Measurements from ENCODE around the gene HLCS.

HLCS gene

DNA sequence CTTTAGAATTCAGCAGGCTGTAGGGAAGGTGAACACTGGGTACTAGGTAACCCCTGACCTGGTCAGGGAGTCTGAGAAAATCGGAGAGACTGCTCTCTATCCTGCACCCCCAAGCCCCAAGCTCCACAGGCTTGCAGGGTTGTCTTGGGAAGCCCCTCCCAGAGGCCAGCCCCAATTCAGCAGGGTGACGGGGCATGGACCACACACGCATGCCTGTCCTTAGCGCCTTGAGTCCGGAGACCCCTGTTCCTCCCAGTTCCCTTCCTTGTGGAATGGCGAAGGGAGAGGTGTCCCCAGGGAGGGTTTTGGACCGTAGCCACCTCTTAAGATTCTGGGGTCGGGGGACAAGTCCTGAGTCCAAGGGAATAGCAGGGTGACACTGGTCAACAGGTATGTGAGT is 116.1 kb downstream of the HLCS start:
- Histone ChIP-seq H3K4me3 (no peak overlapping the region), H3K27ac (no peak overlapping the region)
- TF ChIP-seq, protein P1, sequence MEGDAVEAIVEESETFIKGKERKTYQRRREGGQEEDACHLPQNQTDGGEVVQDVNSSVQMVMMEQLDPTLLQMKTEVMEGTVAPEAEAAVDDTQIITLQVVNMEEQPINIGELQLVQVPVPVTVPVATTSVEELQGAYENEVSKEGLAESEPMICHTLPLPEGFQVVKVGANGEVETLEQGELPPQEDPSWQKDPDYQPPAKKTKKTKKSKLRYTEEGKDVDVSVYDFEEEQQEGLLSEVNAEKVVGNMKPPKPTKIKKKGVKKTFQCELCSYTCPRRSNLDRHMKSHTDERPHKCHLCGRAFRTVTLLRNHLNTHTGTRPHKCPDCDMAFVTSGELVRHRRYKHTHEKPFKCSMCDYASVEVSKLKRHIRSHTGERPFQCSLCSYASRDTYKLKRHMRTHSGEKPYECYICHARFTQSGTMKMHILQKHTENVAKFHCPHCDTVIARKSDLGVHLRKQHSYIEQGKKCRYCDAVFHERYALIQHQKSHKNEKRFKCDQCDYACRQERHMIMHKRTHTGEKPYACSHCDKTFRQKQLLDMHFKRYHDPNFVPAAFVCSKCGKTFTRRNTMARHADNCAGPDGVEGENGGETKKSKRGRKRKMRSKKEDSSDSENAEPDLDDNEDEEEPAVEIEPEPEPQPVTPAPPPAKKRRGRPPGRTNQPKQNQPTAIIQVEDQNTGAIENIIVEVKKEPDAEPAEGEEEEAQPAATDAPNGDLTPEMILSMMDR (IDR thresholded peaks at IDR 0.05): no peak
- DNase-seq (ENCODE audit: low spot score): no peak

DNA sequence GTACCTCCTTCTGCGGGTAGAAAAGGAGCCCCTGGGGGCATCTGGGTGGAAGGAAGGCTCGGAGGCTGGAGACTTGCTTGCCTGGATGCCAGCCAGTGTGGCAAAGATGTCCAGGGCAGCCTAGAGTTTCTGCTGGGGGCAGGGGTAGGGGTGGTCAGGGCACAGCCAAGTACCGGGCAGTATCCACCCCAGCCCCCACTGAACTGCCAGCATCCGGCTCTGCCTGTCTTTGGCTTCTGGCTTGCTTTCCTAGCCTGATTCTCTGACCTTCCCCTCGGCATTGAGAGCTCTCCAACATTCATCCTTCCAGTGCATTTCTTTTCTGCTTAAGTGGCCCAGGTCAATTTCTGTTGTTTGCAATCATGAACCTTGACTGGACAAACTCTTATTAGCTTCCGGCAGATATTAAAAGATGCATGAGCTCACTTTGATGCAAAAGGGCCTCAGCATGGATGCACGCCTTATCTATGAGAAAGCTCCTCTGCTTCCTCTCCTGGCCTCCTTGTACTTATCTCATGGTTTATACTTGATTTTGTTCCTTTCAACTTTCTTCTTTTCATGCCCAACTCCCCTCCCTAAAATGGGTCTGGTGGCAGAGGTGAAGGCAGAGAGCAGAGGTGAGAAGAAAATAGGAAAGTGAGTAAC is 116.9 kb downstream of the HLCS start:
- Histone ChIP-seq H3K4me3 (no peak overlapping the region), H3K27ac (no peak overlapping the region)
- DNase-seq (ENCODE audit: low spot score): no peak
- TF ChIP-seq, protein P1 (IDR thresholded peaks at IDR 0.05): no peak

DNA sequence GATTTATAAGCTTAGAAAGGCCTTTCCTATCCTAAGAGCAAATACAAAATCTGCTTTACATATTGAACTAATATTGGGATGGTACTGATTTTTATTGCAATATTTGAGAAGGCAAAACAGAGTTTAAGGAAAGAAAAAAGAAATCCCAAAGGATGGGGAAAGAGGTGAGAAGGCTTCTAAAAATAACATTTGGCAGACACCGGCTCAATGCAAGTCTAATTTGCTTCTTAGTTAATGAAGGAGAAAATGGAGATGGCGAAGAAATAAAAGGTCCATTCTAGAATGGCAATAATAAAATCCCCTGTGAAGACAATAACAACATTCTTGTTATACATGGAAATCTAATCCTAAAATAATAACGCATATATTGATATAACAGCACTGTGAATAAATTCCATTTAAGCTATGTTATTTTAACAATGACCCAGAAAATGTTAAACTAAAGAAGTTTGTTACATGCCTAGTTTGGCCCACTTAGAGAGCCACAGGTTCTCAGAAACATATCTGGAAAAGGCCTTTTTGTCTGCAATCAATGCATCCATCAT is 117.7 kb downstream of the HLCS start:
- H3K27ac ChIP-seq: no peak overlapping the region
- DNase-seq (ENCODE audit: low spot score): no peak
- no peak overlapping the region for H3K4me3 ChIP-seq
- TF ChIP-seq, protein P1 (IDR thresholded peaks at IDR 0.05): no peak

DNA sequence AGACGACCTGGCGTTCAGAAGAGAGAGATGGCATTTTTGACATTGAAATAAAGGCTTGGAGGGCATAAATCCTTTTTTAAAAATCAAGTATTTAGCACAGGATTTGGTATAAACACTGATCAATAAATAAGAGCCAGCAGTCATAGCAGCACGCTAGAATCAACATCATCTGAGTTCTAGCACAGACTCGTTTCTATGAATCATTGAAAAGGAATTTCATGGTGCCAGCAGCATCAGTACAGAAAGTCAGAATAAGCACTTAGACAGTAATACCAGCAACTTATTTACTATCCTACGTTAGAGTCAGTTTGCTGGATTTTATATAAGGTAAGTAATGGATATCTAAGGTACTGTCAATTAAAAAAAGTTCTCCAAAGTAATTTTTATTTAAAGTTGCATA is 119.3 kb downstream of the HLCS start:
- H3K27ac ChIP-seq: no peak overlapping the region
- no peak for DNase-seq (ENCODE audit: low spot score)
- TF ChIP-seq, protein P1 (IDR thresholded peaks at IDR 0.05): no peak
- H3K4me3 ChIP-seq: no peak overlapping the region

DNA sequence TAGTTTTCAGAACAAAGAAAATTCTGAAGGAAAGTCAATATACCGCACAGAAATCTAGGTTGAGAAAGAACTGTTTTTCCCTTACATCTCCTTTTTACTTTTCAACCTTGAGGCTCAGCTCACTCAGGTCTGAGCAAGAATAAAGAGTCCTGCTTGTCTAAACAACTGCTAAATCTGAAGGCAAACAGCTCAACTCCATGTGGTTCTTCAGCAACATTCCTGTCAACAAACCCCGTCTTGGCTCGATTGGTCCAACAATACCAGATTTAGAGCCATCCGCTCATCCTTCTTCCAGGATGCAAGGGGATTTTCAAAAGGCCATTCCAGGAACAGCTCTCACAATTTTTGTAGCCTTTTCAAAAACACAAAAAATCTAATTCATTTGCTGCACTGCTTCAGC is 119.8 kb downstream of the HLCS start:
- H3K27ac ChIP-seq: no peak overlapping the region
- TF ChIP-seq, protein P1 (IDR thresholded peaks at IDR 0.05): no peak
- no peak for DNase-seq (ENCODE audit: low spot score)
- H3K4me3 ChIP-seq: no peak overlapping the region

DNA sequence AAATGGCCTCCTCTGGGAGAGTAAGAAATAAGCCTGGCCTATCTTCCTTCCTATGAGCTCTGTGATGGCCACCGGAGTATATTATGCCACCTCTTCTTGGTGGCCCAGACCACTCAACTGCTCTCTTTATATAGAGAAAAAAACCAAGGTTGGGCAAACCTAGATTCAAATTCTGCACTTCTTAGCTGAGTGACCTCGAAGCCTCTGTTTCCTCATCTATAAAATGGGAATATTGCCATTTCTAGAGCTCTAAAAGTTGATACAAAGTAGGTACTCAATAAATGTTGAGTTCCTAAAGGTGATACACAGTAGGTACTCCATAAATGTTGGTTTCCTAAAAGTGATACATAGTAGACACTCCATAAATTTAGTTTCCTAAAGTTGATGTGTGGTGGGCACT is 120.7 kb downstream of the HLCS start:
- TF ChIP-seq, protein P1 (IDR thresholded peaks at IDR 0.05): no peak
- DNase-seq (ENCODE audit: low spot score): no peak

DNA sequence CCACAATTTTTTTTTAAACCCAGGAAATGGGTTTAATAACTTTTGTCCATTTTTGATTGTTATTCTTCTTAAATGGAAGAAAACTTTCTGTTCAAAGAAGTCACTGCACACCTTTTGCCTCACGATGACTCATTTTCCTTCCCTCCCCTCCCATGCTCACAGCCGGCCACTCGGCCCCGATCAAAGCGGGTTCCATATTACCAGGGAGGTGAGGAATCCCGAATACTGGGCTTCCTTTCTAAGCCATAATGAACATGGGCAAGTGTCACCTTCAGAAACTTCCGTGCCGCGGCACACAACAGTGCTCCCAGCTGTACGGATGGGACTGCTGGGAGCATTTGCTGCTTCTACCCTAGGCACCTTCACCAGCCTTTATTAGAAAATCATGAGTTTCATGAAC is 121.4 kb downstream of the HLCS start:
- TF ChIP-seq, protein P1 (IDR thresholded peaks at IDR 0.05): no peak
- Histone ChIP-seq H3K4me3 (no peak overlapping the region), H3K27ac (no peak overlapping the region)
- DNase-seq (ENCODE audit: low spot score): no peak

More for the DNA sequence above, 120.7 kb downstream of the HLCS start:
- Histone ChIP-seq H3K4me3 (no peak overlapping the region), H3K27ac (no peak overlapping the region)

Measured in coronary artery (tissue), 2 donors.